ENCODE results near the gene DGKD. TPM values are rescaled to one million over a fixed set of nuclear protein-coding genes. Genes with fewer than 3 reads are reported as not detected.
A peak's percentile ranks its signal among the peaks of the same experiment; 100 is the strongest.

Gene DGKD
- total RNA-seq, 1 donor from 2014 or later: 18.8 TPM

GRCh38 chr2:233458031-233458610, 103.8 kb downstream of the DGKD start:
- no peak for DNase-seq (ENCODE audit: low spot score)

DNA sequence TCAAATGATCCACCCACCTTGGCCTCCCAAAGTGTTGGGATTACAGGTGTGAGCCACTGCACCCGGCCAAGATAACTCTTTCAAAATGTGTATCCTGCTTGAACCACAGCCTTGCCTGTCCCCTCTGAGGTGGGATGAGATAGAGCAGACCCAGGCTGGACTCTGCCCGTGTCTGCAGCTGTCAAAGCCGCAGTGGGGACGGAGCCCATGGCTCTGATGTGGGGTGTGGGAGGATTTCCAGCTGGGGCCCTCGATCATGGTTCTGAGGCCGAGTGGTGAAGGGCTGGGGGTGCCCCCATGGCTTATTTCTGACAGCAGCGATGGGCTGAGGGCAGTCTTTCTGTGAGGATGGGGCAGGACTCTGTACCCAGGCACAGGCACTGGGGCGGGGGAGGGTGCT, 104.5 kb downstream of the DGKD start:
- DNase-seq (ENCODE audit: low spot score): no peak

DNA sequence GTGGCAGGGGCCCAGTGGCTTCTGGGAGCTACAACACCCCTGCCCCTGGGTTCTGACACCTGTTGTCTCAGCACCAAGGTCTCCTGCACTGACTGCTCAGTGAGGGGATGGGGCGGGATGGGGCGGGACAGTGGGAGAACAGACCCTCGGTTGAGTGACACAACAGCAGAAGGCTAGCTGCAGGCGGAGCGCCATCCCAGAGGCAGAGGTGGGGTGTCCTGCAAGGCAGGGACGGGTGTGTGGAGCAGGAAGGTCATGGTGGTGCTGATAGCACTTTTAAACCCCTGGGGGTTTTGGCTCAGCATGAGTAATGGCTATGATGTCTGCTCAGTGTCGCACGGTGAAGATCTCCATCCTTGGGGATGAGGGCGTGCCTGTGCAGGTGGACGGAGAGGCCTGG, 105.1 kb downstream of the DGKD start:
- DNase-seq (ENCODE audit: low spot score): no peak

GRCh38 chr2:233460726-233461441, 106.6 kb downstream of the DGKD start:
- no peak for DNase-seq (ENCODE audit: low spot score)

GRCh38 chr2:233461481-233461891, 107.2 kb downstream of the DGKD start:
- DNase-seq (ENCODE audit: low spot score): no peak

DNA sequence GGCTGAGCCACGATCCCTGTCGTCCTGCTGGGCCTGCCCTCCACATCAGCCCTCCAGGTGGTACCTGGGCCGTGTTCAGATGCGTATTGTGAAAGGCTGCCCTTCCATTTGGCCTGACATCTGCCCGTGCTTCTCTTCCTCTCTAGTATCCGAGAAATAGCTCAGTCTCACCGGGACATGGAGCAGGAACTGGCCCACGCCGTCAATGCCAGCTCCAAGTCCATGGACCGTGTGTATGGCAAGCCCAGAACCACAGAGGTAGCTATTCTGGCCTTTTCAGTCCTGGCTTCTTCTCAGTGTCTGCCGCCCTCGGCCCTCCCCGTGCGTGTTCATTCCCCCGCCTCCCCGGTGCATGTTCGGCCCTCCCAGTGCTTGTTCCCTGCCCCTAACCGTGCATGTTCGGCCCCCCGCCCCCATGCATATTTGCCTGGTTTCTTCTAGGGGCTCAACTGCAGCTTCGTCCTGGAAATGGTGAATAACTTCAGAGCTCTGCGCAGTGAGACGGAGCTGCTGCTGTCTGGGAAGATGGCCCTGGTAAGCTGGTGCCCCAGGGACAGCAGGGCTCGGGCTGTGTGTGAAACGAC, 108.0 kb downstream of the DGKD start:
- no peak for DNase-seq (ENCODE audit: low spot score)

GRCh38 chr2:233462826-233463470, 108.7 kb downstream of the DGKD start:
- no peak for DNase-seq (ENCODE audit: low spot score)

DNA sequence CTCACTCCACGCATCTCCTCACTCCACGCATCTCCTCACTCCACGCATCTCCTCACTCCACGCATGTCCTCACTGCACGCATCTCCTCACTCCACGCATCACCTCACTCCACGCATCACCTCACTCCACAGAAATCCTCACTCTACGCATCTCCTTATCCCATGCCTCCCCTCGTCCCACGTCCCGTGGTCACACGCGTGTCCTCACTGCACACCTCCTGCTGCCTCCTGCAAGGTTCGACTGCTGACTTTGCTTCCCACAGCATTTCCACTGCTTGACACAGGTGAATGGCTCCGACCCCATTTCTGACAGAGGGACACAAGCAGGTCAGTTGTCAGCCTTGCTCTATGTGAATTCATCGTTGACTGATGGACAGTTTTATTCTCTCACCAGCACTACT, 109.3 kb downstream of the DGKD start:
- DNase-seq (ENCODE audit: low spot score): no peak

GRCh38 chr2:233464056-233464455, 109.8 kb downstream of the DGKD start:
- DNase-seq (ENCODE audit: low spot score): no peak

DNA sequence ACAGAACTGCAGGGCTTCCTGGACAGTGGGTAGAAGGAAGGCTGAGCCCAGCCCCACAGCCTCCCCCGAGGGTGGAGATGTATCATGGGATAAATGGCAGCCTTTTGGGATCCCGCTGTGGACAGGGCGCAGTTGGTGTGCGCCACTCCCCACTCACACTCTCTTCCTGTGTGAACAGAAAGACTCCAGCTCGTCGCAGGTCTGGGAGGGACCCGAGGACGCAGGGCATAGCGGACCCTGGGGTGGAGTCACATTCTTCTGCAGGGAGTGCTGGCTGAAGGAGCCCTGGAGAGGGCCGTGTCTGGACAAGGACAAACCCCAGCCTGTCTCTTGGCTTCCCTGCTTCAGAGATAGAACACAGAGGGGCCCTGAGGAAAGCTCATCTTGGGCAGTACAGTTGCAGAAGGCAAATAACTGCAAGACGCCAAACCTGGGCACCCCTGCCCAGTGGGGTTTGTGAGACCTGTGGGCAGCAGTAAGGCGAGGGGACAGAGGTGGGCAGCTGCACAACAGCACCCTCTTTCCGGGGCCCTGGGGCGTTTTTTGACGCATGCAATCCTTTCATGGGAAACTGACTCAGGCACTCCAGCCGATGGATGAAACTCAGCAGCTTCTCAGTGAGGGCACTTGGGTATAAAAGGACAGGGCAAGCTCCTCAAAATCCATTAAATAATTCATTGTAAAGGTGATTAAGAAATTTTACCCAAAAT, 110.4 kb downstream of the DGKD start:
- peak; percentile 22 for DNase-seq (ENCODE audit: low spot score)

DNA sequence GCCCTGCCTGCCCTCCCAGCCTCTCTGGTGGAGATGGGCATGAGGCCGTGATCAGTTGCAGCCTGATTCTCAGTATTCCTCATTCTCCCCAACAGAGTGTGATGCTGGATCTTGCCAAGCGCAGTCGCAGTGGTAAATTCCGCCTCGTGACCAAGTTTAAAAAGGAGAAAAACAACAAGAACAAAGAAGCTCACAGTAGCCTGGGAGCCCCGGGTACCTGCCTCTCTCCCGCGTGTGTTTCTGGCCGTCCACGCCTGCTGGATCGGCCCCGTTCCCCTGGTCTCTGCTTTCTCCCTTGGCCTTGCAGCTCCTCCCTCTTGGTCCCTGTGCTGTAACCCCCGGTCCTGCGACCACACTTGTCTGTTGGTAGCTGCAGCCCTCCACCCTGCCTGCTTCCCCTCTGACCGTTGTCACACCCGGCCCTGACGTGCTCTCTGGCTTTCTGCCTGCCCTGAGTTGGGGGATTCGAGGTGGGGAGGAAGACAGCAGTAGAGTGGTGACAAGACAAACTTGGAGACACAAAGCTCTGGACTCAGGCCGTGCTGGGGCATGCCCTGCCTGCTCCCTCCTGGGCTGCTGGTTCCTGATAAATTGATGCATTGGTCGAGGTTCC, 112.8 kb downstream of the DGKD start:
- DNase-seq (ENCODE audit: low spot score): no peak

DNA sequence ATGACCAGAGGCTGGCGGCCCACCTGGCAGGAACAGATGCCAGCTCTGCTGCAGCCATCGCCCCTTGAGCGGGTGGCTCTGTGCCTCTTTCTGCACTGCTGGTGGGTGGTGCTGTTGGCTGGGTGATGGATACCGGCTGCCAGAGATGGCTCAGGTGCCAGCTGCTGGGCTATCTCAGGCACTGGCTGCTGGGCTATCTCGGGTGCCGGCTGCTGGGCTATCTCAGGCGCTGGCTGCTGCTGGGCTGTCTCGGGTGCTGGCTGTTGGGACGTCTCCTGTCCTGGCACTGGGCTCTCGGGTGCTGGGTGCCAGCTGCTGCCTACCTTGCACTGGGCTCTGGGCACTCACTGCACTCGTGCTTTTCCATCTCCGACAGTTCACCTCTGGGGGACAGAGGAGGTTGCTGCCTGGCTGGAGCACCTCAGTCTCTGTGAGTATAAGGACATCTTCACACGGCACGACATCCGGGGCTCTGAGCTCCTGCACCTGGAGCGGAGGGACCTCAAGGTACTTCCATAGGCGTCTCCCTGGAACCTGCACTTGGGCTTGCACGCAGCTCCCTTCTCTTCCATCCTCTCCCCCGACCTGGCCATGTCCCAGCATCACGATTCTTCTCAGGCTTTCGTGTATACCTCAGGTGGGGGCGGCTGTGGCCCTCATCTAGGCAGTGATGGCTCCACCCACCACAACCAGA, 113.9 kb downstream of the DGKD start:
- DNase-seq (ENCODE audit: low spot score): no peak

DNA sequence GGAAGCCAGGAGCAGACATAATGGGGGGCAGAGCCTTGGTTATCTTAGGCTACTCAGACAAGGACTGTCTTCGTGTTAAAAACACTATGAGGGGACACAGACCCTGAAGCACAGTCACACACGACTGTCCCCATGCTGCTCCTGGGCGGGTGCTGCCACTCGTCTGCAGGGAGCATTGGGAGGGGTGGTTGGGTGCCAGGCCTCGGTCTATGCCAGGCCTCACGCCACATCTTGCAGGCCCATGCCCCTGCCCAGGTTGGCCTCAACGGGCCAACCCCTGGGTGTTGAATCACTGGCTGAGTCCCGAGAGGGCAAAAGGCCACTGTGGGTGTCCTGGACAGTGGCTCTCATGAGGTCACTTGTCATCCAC, 114.4 kb downstream of the DGKD start:
- no peak for DNase-seq (ENCODE audit: low spot score)

DNA sequence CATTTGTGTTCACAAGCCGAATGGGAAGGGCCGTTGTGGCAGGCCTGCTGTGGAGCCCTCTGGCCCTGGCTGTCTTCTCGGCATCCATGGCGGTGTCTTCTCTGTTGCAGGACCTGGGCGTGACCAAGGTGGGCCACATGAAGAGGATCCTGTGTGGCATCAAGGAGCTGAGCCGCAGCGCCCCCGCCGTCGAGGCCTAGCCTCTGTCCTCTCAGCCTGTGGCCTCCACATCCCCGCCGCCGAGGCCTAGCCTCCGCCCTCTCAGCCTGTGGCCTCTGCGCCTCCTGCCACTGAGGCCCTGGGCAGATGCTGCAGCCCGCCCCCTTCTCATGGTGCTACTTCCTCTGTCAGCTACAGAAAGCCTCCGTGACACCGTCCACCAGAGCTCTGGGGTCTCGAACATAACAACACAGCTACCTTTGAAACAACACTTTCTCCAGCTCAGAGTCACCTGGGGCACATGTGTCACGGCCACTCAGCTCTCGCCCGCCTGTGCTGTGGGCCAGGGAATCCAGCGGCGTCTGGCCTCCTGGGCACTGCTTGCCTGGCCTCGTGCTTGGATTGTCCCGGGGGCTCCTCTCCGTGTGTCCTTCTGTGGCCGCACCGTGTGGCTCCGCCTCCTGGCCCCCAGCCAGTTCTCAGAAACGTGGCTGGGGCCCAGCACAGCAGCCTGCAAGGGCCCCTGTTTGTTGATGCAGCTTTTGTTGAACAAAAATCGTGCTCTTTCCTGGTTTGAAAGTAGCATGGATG, 115.1 kb downstream of the DGKD start:
- no peak for DNase-seq (ENCODE audit: low spot score)

DNA sequence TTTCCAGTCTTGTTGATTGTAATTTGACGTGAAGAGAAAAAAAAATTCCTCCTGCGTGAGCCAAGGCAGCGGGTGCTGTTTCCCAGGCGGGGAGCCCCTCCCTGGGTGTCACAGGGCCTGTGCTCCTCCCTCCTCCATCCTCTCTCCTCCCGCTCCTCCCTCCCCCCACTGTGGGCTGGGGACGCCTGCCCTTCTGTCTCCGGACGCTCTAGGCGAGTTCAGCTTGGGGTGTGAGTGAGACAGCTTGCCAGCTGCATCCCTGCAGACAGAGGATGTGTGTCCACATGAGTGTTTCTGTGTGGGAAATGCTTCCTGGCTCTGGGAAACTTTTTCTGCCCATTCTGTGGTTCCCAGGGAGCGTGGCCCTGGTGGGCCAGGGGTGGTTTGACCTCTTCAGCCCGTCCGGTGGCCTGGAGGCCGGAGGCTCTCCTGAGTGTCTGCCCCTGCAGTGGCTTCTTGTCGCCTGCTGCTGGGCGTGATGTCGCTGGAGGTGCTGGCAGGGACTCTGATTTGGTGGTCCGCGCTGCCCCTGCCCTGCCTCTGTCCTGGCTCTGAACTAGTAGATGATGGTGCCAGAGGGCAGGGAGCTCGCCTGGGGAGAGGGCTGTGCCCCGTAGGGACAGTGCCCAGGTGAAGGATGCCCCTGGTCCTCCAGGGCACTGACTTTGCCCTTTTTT, 115.9 kb downstream of the DGKD start:
- no peak for DNase-seq (ENCODE audit: low spot score)

- DNase-seq (ENCODE audit: low spot score): no peak
Measured at GRCh38 chr2:233470839-233471238, 116.5 kb downstream of the DGKD start.

GRCh38 chr2:233471291-233472035, 117.2 kb downstream of the DGKD start:
- no peak for DNase-seq (ENCODE audit: low spot score)

- DNase-seq (ENCODE audit: low spot score): no peak
Measured at GRCh38 chr2:233473386-233473791, 119.1 kb downstream of the DGKD start.

- DNase-seq (ENCODE audit: low spot score): no peak
Measured at GRCh38 chr2:233473878-233474277, 119.6 kb downstream of the DGKD start.
